Measurements from ENCODE around the gene SNRPA1.

Gene SNRPA1

DNA sequence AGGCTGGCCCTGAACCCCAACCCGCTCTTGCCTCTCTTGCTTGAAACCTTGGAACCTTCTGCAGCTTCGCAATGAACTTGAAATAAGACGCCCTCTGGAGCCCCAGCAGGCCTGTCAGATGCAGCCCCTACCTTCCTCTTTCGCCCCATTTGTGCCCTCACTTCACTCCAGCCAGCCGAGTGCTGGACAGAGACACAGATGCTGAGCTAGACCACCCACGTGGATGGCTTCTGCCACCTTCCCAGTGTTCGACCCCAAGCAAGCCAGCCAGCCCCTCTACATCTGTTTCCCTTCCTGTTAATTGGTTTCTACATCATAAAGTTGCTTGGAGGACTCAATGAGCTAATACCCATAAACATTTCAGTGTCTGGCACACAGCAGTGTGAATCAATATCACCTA lies 23.8 kb upstream of the SNRPA1 start:
- DNase-seq (ENCODE audit: low read depth), result no peak

DNA sequence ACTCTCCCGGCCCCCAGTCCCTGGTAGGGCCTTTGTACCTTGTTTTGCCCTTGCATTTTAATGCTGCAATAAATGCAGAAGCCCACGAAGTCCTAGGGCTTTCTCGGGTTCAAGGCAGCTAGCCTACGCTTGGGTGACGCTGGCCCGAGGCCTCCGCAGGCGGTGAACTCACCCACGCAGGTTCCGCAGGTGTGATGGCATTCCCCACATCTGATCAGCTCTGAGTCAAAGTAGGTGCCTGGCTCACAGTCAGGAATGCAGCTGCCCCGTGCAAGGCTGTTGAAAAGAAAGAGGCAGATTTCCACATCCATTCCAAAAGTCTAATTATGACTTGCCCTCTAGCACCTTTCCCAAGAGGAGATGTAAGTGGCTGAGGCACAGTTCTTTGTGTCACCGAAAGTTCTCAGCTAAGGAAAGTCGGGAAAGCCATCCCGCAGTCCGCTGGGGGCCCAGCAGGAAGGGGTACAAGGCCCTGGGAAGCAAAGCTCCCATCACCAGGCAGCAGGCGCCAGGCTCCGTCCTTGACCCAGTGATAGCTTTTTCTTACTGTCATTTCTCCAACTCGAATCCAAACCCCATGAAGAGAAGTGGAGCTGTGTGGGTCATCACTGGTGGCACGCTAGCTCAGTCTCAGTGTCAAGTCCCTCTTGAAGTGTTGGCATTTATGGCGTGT lies 23.2 kb upstream of the SNRPA1 start:
- DNase-seq (ENCODE audit: low read depth), result no peak

DNA sequence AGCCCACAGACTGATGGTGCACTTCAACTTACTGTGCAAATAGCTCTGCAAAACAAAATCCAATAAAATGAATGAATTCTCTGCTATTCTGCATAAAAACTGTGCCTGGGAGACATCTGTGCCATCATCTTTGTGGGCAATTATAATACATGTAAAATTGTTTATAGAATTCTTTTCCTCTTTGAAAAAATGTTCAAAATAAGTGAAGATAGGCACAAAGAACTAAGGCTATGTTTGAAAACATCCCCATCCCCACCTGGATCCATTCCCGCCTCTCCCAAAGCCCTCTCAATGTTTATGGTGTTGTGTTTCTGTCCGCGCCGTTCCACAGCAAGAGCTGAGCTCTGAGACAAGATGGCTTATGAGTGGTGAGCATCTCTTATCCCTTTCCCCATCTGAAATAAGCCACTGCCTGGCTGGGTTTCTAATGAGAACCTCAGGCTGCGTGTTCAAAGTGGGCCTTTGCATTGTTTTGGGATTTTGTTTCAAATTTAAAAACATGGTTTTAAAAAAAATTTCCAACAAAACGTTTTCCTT lies 22.4 kb upstream of the SNRPA1 start:
- DNase-seq (ENCODE audit: low read depth), result no peak

DNA sequence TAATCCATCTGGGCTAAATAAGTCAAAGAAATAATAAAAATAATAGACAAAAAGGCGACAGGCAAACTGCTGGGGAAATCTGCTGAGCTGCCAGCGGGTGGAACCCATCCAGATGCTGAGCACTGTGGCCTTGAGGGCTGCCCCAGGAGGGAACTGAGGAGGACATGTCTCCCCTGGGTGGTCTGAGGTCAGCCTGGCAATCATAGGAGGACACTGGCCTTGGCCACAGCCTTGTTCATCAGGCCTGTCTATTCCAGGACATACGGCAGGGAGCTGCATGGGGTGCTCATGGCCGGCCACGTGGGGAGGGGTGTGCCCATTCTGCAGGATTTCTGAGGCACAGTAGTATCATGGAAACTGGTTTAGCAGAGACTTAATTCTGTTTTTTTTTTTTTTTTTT lies 21.5 kb upstream of the SNRPA1 start:
- no peak for DNase-seq (ENCODE audit: low read depth)

DNA sequence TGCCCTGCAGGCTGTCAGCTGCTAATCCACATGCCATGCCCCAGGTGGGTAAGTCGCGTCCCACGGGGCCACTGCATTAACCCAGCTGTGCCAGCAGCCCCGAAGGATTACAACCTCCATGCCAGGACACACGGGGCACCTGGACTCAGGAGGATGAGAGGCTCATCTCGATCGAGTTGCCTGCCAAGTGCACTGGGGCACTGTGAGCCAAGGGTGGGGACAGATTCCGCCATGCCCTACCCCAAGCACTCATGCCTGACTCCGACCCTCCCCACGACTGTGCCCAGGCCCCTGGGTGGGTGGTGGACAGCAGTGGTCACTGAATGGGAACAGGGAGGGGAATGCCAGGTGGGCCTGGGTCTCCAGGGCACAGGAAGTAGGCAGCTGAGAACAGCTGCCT lies 20.7 kb upstream of the SNRPA1 start:
- DNase-seq (ENCODE audit: low read depth), result no peak

DNA sequence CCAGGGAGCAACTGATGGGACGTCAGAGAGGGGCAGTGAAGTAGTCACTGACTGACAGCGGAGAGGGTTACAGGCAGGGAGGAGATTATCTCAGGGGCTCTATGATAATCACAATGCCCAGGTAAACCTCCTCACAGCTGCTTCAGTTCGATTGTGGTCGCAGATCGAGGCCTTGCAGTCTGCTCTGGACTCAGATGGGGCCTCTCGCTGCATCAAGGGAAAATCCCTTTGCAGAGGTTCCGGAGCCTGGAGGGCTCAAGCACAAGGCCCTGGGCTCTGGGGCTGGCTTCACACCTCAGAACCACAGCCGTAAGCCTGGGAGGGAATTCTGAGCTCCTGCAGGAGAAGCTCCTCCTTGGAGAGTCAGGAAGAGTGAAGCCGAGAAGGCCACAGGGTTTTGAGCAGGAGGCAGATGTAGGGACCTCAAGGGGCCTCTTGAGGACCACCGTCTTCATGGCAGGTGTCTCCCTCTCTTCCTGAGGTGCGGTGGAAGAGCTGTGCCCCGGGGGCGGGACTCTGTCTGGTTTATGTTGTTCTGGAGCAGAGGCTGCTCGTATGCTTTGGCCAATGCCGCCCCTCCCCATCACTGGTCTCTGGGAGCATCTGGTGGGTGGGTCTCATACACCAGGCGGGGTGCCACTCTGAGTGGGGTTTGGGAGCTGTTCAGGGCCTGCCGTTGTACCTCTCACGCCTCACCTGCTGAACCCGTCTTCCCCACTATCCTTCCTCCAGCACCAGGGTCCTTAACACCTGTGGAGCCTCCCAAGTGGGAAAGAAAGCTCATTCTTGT lies 19.5 kb upstream of the SNRPA1 start:
- no peak for DNase-seq (ENCODE audit: low read depth)

DNA sequence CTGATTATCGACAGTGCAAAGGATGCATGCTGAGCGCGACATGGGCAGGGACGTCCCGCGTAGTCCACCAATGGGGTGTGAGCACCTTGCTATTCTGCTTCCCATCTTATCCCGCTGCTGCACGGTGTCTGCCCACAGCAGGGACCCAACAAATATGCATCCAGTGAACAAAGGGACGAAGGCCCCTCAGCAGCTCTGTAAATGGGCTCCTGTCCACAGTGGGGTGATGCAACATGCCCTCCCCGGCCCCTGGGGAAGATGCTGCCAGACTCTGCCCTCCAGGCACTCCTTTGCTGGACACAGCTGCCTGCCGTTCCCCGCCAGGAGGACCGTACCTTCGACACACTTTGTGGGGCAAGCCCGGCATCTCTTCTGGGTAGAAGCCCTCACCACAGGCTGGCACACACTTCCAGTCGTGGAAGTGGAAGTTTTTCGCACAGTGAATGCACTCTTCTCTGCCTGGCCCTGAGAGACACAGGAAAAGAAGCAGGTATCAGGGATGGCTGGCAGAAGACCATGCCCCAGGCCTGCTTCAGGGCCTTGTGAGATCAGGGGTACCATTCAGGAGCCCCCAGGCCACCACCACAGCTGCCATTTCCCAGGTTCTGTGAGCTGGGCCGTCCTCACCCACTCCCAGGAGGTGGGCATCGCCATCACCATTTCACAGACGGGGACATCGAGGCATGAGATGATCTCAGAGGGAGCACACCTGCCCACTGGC lies 18.2 kb upstream of the SNRPA1 start:
- no peak for DNase-seq (ENCODE audit: low read depth)

DNA sequence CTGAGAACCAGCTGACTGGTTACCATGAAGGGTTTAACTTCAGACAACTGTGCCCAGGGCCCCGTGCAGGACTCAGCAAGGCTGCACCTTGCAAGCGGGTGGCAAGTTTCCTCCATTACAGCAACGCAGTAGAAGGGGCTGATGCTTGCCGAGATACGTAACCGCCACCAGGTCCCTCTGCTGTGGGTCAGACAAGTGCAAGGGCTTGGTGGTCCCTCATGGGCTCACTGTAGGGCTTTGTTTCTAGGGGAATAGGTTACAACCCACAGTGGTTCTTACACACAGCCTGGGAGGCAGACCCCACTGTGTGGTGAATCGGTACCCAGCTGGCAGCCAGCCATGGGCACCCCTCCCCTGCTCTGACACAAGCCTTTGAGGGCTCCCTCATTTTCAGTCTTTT lies 15.5 kb upstream of the SNRPA1 start:
- no peak for DNase-seq (ENCODE audit: low read depth)

DNA sequence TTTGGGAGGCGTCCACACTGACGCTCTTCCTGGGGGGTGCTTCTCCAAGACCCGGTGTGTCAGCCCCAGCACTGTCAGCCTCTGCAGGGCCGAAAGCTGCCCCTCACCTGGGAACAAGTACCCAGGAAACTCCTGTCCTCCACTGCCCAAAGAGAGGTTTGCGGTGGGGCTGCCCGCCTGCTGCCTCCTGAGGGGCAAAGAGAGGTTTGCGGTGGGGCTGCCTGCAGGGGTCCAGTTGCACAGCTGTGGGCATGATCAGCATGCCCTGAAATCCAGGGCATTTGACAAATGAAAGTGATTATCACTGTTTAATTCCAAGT lies 15.1 kb upstream of the SNRPA1 start:
- no peak for DNase-seq (ENCODE audit: low read depth)

DNA sequence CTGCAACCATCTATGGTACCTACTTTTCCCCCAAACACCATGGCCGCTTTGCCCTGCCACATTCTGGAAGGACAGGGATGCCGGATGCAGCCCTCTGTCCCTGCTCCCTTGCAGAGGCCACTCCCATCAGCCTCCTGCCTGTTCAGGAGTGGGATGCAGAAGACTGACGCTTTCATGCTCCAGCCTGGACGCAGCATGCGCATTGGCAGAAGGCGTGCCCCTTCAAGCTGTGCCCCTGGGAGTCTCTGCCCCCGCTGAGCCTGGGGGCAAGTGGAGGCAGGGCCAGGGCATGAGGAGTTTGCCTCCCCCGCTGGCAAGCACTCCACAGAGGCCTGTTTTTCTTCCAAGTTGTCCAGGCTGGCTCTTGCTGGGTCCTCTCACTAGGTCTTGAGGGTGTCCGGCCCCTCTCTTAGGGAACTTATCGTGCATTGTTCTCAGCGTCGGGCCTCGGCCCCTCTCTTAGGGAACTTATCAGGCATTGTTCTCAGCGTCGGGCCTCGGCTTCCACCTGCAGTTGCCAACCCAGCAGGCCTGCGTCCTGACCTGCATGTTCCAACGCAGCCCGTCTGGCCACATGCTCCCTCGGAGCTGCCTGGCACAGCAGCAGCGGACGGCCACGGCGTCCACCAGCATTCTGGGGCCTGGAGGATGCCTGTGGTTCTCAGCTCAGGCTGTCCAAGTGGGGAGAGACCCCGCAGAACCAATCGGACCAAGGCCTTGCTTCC lies 14.6 kb upstream of the SNRPA1 start:
- no peak for DNase-seq (ENCODE audit: low read depth)

DNA sequence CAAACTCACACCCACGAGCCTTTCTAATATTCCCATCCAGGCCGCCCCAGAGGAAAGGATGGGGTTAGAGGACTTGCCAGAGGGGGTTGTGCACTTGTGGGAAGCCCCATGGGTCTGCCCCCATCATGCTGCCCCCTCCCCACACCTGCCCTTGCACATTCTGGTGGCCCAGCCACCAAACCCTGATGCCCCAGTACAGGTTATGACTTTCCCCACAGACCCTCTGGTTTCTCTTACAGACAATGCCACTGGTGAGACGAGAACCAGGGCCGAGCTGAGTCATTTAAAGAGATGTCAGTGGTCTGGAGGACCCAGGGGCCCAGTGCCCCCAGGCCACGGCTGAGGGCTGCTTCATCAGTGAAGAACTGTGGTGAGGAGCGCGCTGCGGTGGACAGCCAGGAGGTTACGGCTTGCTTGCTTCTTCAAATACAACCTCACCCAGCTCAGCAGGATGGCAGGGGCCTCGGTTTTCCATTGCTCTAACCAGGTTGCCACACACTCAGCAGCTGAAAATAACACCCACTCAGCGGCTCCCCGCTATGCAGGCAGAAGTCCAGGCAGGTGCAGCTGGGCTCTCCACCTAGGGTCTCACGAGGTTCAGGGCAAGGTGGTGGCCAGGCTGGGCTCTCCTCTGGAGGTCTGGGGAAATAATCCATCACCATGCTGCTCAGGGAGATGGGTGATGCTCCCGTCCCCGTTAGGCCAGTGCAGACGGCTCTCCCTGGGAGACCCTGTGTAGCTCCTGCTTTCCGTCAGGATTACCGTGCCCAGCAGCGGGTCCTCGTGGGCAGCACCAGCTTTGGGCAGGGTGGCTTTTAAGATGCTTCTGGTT lies 13.8 kb upstream of the SNRPA1 start:
- no peak for DNase-seq (ENCODE audit: low read depth)

DNA sequence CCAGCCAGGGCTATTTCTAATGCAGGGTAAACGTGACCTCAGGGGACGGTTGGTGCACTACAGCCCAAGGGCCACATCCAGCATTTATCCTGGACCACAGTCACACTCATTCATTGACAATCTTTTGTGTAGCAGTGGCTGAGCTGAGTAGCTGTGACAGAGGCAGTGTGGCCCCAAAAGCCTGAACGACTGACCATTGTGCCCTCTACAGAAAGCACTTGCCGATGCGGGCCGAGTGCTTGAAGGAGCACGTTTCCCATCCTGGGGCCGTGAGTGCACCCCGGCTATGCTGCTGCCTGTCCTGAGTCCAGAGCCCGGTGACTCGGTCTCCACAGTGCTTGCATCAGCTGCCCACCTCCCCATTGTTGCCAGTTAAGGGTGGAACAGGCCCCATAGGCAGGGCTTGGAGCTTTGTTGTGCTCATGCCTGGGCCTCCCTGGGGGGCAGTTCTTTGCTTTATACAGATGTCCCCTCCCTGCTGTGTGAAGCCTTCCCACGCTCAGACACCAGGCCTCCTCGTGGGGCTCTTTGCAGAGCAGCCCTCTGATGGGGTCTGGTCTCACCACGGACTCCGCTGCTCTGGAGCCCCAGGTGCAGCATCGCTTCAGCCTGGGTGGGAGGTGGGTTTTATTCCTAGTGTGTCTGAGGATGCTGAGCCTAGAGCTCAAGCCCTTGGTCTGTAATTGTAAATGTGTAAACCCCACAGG lies 13.0 kb upstream of the SNRPA1 start:
- DNase-seq (ENCODE audit: low read depth), result no peak

DNA sequence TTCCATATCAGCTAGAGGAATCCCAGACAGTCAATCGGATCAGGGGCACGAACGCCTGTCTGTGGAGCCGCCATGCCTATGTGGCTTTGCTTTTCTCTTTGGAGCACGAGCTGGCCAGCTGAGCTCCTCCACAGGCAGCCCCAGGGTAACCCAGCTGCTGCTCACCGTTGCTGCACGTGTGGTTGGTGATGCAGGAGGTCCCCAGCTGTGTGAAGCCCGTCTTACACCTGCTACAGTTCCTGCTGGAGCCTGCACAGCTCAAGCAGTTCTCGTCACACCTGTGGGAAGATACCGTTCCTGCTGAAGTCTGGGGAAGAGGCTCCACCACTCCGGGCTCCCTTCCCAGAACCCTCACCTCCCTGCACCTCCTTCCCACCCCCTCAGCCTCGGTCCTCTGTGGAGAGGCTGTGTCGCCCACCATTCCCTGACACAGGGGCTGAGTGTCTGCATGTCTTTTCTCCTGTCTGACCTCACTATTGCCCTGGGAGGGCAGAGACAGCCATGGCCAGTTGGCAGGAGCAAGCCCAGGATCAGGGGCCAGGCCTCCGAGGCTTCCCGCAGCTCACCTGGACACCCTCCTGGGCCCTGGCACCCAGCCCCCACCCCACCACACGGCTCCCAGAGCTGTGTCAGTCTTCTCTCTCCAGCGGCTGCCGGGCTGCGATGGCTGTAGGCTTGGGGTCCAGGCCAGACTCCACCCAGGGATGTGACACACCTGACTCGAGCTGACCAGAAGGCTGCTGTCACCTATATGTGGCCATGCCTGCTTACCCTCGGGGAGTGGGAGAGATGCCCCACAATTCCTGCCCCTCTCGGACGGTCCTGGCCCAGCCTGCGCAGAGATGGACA lies 12.2 kb upstream of the SNRPA1 start:
- DNase-seq (ENCODE audit: low read depth), result no peak

DNA sequence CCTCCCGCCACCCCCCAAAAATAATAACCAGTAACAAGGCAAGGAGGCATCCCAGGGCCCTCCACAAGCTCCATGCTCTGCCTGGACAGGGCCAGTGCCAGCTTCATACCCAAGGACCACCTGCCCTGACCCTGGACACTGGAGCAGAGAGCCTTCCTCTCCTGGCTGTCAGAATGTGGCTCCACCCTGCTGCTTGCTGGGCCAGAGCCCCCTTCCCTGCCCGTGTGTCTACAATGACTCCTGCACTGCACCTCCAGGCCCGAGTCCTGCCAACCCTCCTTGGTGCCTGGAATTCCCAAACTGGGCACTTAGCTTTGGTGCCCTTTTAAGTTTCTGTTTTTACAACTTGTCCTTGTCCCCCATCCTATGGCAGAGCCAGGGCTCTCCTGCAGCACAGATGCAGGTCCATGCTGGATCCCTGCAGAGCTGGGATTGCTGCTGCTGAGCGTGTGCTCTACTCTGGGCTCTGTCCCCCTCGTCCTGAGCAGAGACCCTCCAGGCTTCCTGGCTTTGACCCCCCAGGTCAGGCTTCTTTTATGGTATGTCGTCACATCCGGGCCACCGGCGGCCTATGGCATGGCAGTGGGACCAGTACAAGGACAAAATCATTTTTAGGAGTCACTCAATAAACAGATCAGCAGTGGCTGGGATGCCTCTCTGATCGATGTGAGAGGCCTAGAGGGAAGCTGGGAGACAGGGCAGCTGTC lies 11.4 kb upstream of the SNRPA1 start:
- no peak for DNase-seq (ENCODE audit: low read depth)

DNA sequence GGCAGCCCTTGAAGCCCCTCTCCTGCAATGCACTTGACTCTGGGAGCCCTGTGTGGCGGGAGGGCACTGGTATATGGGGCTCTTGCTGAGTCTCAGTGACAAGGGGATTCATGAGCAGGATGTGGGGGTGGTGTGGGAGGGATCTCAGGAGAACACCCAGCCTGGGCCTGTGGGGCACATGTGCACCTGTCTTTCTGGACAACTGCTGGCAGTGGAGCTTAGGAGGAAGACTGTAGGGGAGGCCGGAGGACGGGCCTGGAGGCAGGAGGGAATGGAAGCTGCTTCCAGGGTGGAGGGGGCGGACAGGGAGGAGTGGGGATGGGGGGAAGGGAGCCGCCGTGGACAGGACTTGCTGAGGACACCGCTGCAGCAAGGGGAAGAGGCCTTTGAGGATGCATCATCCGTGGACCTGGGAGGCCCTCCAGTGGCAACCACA lies 10.8 kb upstream of the SNRPA1 start:
- no peak for DNase-seq (ENCODE audit: low read depth)

DNA sequence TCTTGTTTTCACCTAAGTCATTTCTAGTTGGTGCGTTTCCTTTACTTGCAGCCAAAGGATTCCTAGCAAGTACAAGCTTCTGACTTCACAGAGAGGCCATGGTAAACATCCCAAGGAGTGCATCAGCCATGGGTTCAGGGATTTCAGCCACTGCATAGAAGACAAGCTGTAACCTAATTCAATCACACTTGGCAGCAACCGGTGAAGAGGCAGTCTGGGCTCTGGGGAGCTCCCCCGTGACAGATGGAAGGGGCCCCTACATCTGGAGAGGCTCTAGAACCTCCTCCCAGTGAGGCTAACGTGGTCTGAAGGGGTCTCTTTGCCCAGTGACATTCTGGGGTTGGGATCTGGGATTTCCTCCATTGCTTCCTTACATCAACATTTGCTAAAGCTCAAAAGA lies 8.4 kb upstream of the SNRPA1 start:
- no peak for DNase-seq (ENCODE audit: low read depth)

DNA sequence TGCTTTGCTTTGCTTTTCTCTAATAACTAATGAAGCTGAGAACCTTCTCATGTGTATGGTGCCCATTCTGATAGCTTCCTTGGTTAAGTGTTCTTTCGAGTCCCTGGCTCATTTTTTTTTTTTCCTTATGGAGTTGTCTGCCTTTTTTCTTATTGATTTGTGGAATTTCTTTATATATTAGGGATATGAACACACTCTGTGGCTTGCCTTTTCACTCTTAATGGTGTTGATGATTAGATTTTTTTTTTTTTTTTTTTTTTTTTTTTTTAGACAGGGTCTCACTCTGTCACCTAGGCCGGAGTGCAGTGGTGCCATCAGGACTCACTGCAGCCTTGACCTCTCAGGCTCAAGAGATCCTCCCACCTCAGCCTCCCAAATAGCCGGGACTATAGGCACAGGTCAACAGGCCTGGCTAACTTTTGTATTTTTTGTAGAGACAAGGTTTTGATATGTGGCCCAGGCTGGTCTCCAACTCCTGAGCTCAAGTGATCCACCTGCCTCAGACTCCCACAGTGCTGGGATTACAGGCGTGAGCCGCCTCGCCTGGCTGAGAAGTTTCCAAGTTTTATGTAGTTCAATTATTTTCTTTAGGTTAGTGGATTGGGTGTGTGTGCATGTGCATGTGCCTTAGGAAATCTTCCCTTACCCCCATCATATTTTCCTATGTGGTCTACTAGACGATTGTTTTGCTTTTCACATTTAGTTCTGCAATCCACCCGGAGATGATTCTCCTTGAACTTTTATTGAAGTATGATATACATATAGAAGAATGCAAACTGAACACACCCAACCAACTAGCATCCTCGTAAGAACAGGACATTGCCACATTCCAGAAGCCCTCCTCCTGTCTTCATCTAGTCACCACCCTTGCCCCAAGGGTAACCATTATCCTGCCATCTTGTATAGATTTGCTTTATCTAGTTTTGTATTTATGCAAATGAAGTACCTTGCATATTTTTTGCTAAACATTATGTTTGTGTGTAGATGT lies 1.7 kb upstream of the SNRPA1 start:
- no peak for DNase-seq (ENCODE audit: low read depth)

DNA sequence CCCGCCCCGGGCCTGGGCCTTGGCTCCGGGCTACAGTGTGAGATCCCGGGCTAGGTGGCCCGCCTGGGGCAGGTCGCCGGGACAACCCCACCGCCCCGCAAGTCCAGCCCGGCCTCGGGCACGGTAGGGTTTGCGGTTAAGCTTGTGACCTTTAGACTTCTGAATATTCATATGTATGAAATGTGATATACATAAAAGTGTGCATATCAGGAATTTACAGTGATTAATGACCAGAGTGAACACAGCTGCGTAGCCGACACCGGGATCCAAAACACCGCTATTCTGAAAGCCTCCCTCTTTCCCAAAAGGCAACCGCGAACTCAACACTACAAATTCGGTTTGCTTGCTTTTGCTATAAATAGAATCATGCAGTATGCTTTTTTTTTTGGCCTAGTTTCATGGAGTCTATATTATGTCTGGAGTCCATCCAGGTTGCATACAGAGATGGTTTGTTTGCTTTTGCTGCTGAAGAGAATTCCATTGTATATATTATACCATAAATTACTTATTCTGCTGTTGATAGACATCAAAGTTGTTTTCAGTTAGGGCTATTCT lies 636 bp upstream of the SNRPA1 start:
- DNase-seq (ENCODE audit: low read depth), result no peak

Data from GM04503 (cell line).